Endothelial cell of umbilical vein (primary cell): Measurements from ENCODE around the gene ALPL. TPM values are rescaled to one million over a fixed set of nuclear protein-coding genes. Genes with fewer than 3 reads are reported as not detected.

Experiments used
- BruUV-seq: library from RNA; stranded (reverse); fragments of 400-500 nt; replicated peaks from 2 replicates; lab custom pipeline; 2021; lab: Mats Ljungman, UMichigan
- CTCF ChIA-PET: fragments of 300-600, 350-600 bp; sonication (Branson Sonifier 250); formaldehyde crosslinking; loops from one replicate; lab custom pipeline; 2021; ENCODE audit warnings: antibody characterized with exemption, inconsistent platforms; lab: Charles Lee
- POLR2A ChIA-PET: fragments of 300-600, 350-600 bp; sonication (Branson Sonifier 250); formaldehyde crosslinking; loops from one replicate; lab custom pipeline; 2021; ENCODE audit warnings: antibody characterized with exemption, inconsistent platforms; lab: Charles Lee
- DNase-seq: peaks from one replicate; pipeline ENCODE4 v3.0.0-alpha.2; 2011; ENCODE audit warnings: low read depth, low spot score
- FAIRE-seq: peaks from 2 replicates; lab custom pipeline; 2011; peaks lifted over from hg19 to GRCh38; lab: Jason Lieb, UNC
- H2AFZ ChIP-seq: 2 replicates; pipeline ENCODE4 v1.6.0; 2012; ENCODE audit warnings: low read depth, low read length, control low read depth, inconsistent platforms
- H3K27ac ChIP-seq: 2 replicates; pipeline ENCODE4 v1.5.1; 2011; ENCODE audit warnings: low read depth, mild to moderate bottlenecking, control low read depth, low read length, moderate library complexity; ENCODE audit not compliant: insufficient read depth
- H3K27me3 ChIP-seq, 2 experiments: 2 replicates each; pipeline versions ENCODE4 v1.6.0 to v1.6.1; 2011; ENCODE audit warnings: low read length in 2 of 2, mixed read lengths in 1 of 2; ENCODE audit not compliant: control insufficient read depth in 2 of 2, insufficient read depth in 2 of 2
- H3K36me3 ChIP-seq, 2 experiments: 2 replicates in 1 of 2; 3 replicates in 1 of 2; pipeline ENCODE4 v1.5.1; 2011; ENCODE audit warnings: low read length in 2 of 2, mild to moderate bottlenecking in 1 of 2, moderate library complexity in 1 of 2; ENCODE audit not compliant: control insufficient read depth in 2 of 2, insufficient read depth in 2 of 2; ENCODE audit errors: extremely low read depth in 1 of 2
- H3K4me1 ChIP-seq: 3 replicates; pipeline ENCODE4 v1.5.1; 2011; ENCODE audit warnings: mild to moderate bottlenecking, low read length; ENCODE audit not compliant: control insufficient read depth, insufficient read depth; ENCODE audit errors: extremely low read depth
- H3K4me2 ChIP-seq: 2 replicates; pipeline ENCODE4 v1.6.1; 2011; ENCODE audit warnings: low read length, control low read depth, mixed read lengths; ENCODE audit not compliant: insufficient read depth
- H3K4me3 ChIP-seq, 3 experiments: fragments of 200-600 bp in 1 of 3; sonication (generic), shearing (Covaris generic) in 1 of 3; replicated peaks in 1 of 3; 2 replicates each; pipeline ENCODE4 v1.5.1; 2011 to 2016; ENCODE audit warnings: control low read depth in 3 of 3, low read length in 3 of 3, mild to moderate bottlenecking in 2 of 3, inconsistent platforms in 1 of 3, low read depth in 1 of 3, moderate library complexity in 1 of 3; ENCODE audit not compliant: insufficient read depth in 1 of 3
- H3K79me2 ChIP-seq: 2 replicates; pipeline ENCODE4 v1.6.0; 2012; ENCODE audit warnings: low read length, inconsistent platforms; ENCODE audit not compliant: control insufficient read depth, insufficient read depth
- H3K9ac ChIP-seq: replicated peaks from 2 replicates; pipeline ENCODE3; 2011; ENCODE audit warnings: low read length, control low read depth; ENCODE audit not compliant: insufficient read depth; ENCODE audit errors: extremely low read depth
- H3K9me1 ChIP-seq: replicated peaks from 3 replicates; pipeline ENCODE4 v1.6.0; 2011; ENCODE audit warnings: mild to moderate bottlenecking, low read length; ENCODE audit not compliant: control insufficient read depth, insufficient read depth; ENCODE audit errors: extremely low read depth
- H3K9me3 ChIP-seq: replicated peaks from 2 replicates; pipeline ENCODE4 v1.5.1; 2012; ENCODE audit warnings: low read length, inconsistent platforms; ENCODE audit not compliant: control insufficient read depth, insufficient read depth
- H4K20me1 ChIP-seq: replicated peaks from 2 replicates; pipeline ENCODE3; 2011; ENCODE audit warnings: mild to moderate bottlenecking, low read length; ENCODE audit not compliant: control insufficient read depth, insufficient read depth; ENCODE audit errors: extremely low read depth
- EZH2 ChIP-seq: IDR thresholded peaks from 2 replicates; pipeline ENCODE4 v1.6.1; 2012; ENCODE audit warnings: borderline replicate concordance, low read depth, mild to moderate bottlenecking, moderate library complexity, low read length, inconsistent platforms; ENCODE audit not compliant: severe bottlenecking
- FOS ChIP-seq: IDR thresholded peaks from 2 replicates; pipeline ENCODE4 v1.6.1; 2011; ENCODE audit warnings: mild to moderate bottlenecking, low read length, moderate library complexity, borderline replicate concordance; ENCODE audit not compliant: insufficient read depth
- GATA2 ChIP-seq: IDR thresholded peaks from 2 replicates; pipeline ENCODE4 v1.7.0; 2011; ENCODE audit warnings: low read depth, mild to moderate bottlenecking, moderate library complexity, mixed read lengths, low read length; ENCODE audit not compliant: insufficient read length, insufficient read depth
- JUN ChIP-seq: IDR thresholded peaks from 2 replicates; pipeline ENCODE4 v1.6.1; 2011; ENCODE audit warnings: borderline replicate concordance, low read depth; ENCODE audit not compliant: insufficient read length, insufficient read depth
- MYC ChIP-seq: IDR thresholded peaks from one replicate; pipeline ENCODE4 v1.6.1; 2011; ENCODE audit warnings: mild to moderate bottlenecking, low read depth, low read length
- POLR2A ChIP-seq: IDR thresholded peaks from 2 replicates; pipeline ENCODE4 v1.6.1; 2012; ENCODE audit warnings: low read depth, mild to moderate bottlenecking, control low read depth, low read length
- POLR2AphosphoS5 ChIP-seq: IDR thresholded peaks from 2 replicates; pipeline ENCODE4 v1.6.1; 2012; ENCODE audit warnings: low read depth, mild to moderate bottlenecking, control low read depth, low read length, moderate library complexity; ENCODE audit not compliant: insufficient read depth
- dilution Hi-C: fragments of 300-500 bp; cut with MboI; formaldehyde crosslinking; loops from one replicate; pipeline ENCODE4 v1.15.0; 2019; ENCODE audit warnings: low sequenced_read_pairs; ENCODE audit not compliant: extremely low pct_ligation_motif_present
- intact Hi-C: fragments of 100-400 bp; cut with micrococcal nuclease; formaldehyde crosslinking; loops from one replicate; pipeline ENCODE4 v1.10.0; 2022
- polyA plus RNA-seq, 4 experiments: library from polyadenylated mRNA; depleted of rRNA in 3 of 4; stranded (reverse) in 3 of 4; unstranded in 1 of 4; fragments of >200 nt; gene quantifications; 2 replicates each; pipeline versions ENCODE4 v1.2.1 to v1.2.3, GENCODE V29; 2011 to 2012; ENCODE audit warnings: missing spikeins in 1 of 4
- total RNA-seq: library from RNA; stranded (reverse); gene quantifications from 2 replicates; pipeline ENCODE4 v1.2.3, GENCODE V29; 2021
- TF ChIP-seq, protein P1 (sequence below): IDR thresholded peaks from 2 replicates; pipeline ENCODE4 v1.6.1; 2011; ENCODE audit not compliant: insufficient read depth, insufficient read length
- TF ChIP-seq, protein P2 (sequence below), 2 donors: IDR thresholded peaks; 1 replicate in 1 of 2; 2 replicates in 1 of 2; pipeline ENCODE4 v1.5.1; 2011; ENCODE audit warnings: low read length in 2 of 2, mild to moderate bottlenecking in 2 of 2, moderate library complexity in 2 of 2, control low read depth in 1 of 2, inconsistent platforms in 1 of 2, low read depth in 1 of 2; ENCODE audit not compliant: insufficient read depth in 1 of 2; ENCODE audit errors: extremely low read depth in 1 of 2

ALPL gene
- total and polyA plus RNA-seq, 2 donors (not counting 3 experiments of a cell fraction or from before 2014, with no cell fraction given) = 0.38 to 0.92 TPM

DNA sequence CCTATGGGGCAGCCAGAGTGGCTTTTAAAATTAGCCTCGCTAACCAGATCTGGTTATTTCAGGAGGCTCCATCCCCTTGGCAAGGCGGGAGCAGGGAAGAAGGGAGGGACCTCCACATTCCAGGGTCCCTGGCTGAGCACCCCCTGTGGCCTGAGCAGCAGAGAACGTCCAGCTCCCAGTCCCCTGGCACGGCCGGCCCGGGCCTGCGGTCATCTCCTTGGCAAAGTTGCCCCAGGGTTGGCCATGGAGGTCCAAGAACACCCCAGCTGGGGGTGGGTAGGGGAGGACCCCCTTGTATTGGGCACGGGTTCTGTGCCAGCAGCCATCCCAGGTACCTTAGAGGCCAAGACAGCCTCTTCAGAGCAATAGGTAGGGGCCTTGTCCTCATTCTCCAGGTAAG is 84.0 kb downstream of the ALPL start:
- H3K9ac ChIP-seq = no peak overlapping the region
- ChIA-PET CTCF (interaction anchor here (1.0 to 3.0 kb wide), 5 partner anchors 58 to 223 kb away, joined by 5 to 37 read pairs (median 5); no protein-coding TSS in a partner anchor), POLR2A (no interaction called here)
- H3K36me3 ChIP-seq = no peaks in the 10 kb centered on the region
- intact Hi-C loops = no loop called here
- H3K9me3 ChIP-seq = no peaks in the 10 kb centered on the region
- no peaks in the 10 kb centered on the region for H4K20me1 ChIP-seq
- H3K4me3 ChIP-seq = no peak overlapping the region
- no peak overlapping the region for H2AFZ ChIP-seq
- no peak for TF ChIP-seq FOS
- TF ChIP-seq EZH2 = no peak
- H3K4me2 ChIP-seq = no peak overlapping the region
- DNase-seq (no peak), FAIRE-seq (no peak)
- BruUV-seq = no TSS peak
- no peaks in the 10 kb centered on the region for H3K79me2 ChIP-seq
- no peaks in the 10 kb centered on the region for H3K4me1 ChIP-seq
- H3K9me1 ChIP-seq = no peaks in the 10 kb centered on the region
- H3K27ac ChIP-seq = no peak overlapping the region
- H3K27me3 ChIP-seq = peaks cover 4 to 8% of the 10 kb centered on the region in 2 experiments
- dilution Hi-C loops = no loop called here

DNA sequence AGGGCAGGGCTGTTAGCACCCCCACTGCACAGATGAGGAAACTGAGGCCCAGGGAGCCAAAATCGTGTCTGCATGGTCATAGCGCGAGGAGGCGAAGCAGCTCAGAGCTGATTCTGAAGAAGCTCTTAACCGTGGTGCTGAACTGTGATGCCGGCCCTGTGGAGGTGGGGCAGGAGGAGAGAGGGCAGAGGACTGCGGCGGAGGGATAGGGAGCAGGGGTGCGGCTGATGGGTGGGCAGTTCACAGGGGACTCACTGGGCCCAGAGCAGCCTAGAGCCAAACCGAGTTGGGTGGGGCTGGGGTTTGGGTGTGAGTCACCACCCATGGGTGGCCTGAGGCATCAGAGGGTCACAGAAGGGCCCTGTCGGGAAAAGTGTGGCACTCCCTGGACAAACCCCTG is 85.3 kb downstream of the ALPL start:
- BruUV-seq = no TSS peak
- Histone ChIP-seq H4K20me1 (no peaks in the 10 kb centered on the region), H3K27ac (no peak overlapping the region), H2AFZ (no peak overlapping the region), H3K27me3 (peaks cover 2 to 5% of the 10 kb centered on the region in 2 experiments), H3K9me1 (no peaks in the 10 kb centered on the region), H3K9ac (no peak overlapping the region), H3K4me1 (no peaks in the 10 kb centered on the region), H3K4me3 (no peak overlapping the region), H3K9me3 (no peaks in the 10 kb centered on the region), H3K36me3 (no peaks in the 10 kb centered on the region), H3K79me2 (no peaks in the 10 kb centered on the region), H3K4me2 (no peak overlapping the region)
- dilution Hi-C loops (no loop called here), intact Hi-C loops (loop anchor here (2.0 kb wide), 1 partner anchor 64 kb away; no protein-coding TSS in a partner anchor)
- DNase-seq = no peak
- ChIA-PET POLR2A (no interaction called here), CTCF (interaction anchor here (0.6 to 3.3 kb wide), 11 partner anchors 16 to 822 kb away, joined by 3 to 45 read pairs (median 5); partner anchors contain the start of gene ALPL)
- no peak for FAIRE-seq
- TF ChIP-seq FOS (no peak), EZH2 (no peak), MYC (no peak), POLR2AphosphoS5 (no peak), JUN (no peak), GATA2 (no peak), POLR2A (no peak)
- TF ChIP-seq, protein P1, sequence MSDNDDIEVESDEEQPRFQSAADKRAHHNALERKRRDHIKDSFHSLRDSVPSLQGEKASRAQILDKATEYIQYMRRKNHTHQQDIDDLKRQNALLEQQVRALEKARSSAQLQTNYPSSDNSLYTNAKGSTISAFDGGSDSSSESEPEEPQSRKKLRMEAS = no peak
- TF ChIP-seq, protein P2, sequence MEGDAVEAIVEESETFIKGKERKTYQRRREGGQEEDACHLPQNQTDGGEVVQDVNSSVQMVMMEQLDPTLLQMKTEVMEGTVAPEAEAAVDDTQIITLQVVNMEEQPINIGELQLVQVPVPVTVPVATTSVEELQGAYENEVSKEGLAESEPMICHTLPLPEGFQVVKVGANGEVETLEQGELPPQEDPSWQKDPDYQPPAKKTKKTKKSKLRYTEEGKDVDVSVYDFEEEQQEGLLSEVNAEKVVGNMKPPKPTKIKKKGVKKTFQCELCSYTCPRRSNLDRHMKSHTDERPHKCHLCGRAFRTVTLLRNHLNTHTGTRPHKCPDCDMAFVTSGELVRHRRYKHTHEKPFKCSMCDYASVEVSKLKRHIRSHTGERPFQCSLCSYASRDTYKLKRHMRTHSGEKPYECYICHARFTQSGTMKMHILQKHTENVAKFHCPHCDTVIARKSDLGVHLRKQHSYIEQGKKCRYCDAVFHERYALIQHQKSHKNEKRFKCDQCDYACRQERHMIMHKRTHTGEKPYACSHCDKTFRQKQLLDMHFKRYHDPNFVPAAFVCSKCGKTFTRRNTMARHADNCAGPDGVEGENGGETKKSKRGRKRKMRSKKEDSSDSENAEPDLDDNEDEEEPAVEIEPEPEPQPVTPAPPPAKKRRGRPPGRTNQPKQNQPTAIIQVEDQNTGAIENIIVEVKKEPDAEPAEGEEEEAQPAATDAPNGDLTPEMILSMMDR (IDR thresholded peaks at IDR 0.05; ENCODE audit: extremely low read depth in 1 of 2, insufficient read depth in 1 of 2, low read depth in 1 of 2, low read length in 2 of 2) = no peak
